GM12891 (cell line): ENCODE results near the gene WAC.

Source experiments
- POLR2A ChIP-seq: IDR thresholded peaks from 2 replicates; pipeline ENCODE4 v1.6.1; 2011; ENCODE audit warnings: low read depth, low read length, control low read depth
- POLR2AphosphoS5 ChIP-seq: IDR thresholded peaks from 2 replicates; pipeline ENCODE4 v1.6.1; 2011; ENCODE audit warnings: low read depth, low read length, control low read depth
- TAF1 ChIP-seq: IDR thresholded peaks from 2 replicates; pipeline ENCODE4 v1.6.1; 2011; ENCODE audit warnings: low read depth, low read length, control low read depth

- no peak for TF ChIP-seq TAF1
- no peak for TF ChIP-seq POLR2A
- TF ChIP-seq POLR2AphosphoS5, result no peak
Measured at GRCh38 chr10:28663576-28664368, 130.9 kb downstream of the WAC start.
